HG03457 (cell line): ENCODE measurements around the gene B3GALT2.

Source experiments
- ATAC-seq: cut with Tn5 transposase; IDR thresholded peaks from one replicate; pipeline ENCODE4 v1.9.1; 2021; ENCODE audit warnings: moderate number of reproducible peaks; ENCODE audit not compliant: unreplicated experiment

The B3GALT2 gene

DNA sequence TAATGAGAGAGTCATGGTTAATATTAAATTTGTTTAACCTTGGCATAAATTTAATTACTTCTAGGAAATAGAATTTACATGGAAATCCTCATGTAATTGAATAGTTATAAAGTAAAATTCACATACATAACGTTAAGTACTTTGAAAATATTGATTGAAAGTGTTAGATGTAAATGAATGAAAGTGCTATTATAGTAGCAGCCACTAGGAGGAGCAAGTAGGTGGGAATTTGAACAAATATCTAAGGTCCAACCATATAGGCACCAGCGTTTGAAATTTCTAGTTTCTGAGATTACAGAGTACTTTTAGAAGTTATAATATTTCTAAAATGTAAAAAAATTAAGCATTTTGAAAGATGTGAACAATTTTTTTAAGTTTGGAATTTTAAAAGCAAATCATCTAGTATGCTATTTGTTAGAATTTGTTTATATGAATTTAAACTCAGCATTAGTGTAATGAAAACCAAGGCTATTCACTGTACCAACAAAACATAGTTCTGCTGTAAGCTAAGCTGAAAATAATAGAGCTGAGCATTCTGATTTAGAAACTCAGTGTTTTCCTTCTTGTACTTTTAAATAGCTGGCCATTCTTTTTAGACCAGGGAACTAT is 3.3 kb downstream of the B3GALT2 start:
- peak; percentile 44 for ATAC-seq

DNA sequence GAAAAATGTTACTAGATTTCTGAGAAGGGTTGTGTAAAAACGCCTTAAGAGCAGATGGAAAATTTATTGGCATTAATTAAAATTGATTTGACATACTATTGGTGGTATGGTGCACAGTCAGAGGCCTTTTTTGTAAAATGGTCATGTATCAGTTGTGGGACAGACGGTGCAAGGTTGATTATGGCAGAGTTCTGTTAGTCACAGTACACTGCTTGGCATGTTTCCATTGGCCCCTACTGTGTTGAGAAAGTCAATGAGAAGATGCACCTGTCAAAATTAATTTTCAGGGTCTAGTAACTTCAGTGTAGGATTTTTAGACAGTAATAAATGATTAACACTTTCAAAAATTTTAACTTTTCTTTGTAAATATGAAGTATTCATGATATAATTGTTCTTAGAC is 4.4 kb downstream of the B3GALT2 start:
- no peak for ATAC-seq

DNA sequence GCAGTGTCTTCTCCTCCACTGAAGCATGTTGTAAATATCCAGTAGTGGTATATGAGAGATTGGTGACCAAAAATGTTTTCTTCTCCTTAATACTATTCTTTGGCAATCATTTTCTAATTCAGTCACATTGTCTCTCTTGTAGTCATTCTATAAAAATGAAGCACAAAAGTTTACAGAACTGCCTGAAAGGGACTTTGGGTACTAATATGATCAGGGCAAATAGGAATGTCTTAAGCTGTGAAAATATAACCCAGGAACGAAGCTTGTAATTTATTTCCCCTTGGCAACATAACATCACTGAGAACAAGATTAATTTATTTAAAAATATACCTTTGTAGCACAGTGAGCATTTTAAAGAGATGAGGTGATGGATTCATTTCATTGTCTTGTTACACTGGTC is 4.9 kb downstream of the B3GALT2 start:
- no peak for ATAC-seq

DNA sequence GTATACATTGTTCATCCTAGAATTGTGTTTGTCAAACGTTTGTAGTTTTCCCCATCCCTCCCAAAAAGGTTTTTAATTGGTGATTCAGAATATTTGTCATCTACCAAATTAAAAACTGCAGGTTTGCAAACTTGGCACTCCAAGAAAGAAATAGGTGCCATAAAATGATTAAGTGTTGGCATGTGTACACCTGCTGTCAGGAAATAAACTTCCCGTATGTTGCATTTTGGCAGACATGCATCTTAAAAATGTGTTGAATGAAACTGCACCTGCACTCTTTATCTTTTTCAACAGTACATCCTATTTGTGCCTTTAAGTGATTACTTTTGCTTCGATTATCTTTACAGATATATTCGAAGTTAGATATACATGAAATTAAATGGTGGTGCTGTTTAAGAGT is 7.3 kb downstream of the B3GALT2 start:
- no peak for ATAC-seq

DNA sequence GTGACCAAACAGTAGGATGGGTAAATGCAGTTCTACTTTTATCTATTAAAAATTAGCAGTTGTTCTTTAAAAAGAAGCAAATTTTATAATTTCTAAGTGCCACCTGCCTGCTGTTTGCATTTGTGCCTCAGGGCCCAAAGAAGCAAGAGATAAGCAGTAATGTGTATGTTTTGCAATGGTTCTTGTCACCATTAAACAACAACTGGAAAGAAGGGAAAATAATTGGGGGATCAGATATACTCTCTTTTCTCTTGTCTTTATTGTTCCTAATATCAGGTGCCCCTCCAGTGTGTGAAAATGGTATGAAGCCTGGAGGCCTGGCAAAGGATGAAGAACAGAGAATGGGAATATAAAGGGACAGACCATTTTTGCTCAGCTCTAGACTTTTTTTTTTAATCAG is 9.6 kb downstream of the B3GALT2 start:
- ATAC-seq: no peak

DNA sequence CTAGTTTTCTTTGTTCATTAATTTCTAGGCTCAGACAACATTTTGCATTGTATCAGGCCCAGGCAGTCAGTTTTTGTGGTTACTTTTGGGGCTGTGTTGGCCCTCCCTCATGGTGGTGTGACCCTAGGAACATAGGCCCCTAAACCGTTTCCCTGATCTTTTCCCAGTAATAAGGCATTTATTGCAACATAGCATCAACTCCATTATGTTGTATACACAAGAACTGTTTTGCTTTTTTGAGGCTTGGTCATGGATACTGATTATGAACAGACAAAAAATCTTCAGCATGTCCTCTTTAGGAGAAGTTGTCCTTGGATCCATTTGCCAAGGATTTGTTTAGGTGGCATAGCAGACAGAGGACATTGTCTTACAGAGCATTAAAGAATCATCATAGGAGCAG is 10.3 kb downstream of the B3GALT2 start:
- no peak for ATAC-seq

DNA sequence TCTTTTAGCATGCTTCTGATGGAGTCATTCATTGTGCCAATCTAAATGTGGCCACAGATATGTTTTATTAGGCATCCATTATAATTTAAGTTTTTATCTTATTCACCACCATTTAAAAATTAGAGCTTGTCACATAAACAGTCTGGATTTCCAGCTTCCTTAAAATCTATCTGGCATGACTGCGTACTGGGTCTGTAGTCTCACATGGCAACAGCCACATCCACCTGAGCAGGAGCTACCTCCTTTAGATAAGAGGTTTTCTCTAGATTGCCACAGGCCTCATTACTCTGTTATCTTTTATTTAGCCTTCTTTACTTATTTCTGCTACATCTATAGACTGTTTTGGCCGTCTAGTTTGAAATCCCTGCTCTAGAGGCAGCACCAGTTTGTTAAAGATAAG is 29.1 kb downstream of the B3GALT2 start:
- no peak for ATAC-seq

DNA sequence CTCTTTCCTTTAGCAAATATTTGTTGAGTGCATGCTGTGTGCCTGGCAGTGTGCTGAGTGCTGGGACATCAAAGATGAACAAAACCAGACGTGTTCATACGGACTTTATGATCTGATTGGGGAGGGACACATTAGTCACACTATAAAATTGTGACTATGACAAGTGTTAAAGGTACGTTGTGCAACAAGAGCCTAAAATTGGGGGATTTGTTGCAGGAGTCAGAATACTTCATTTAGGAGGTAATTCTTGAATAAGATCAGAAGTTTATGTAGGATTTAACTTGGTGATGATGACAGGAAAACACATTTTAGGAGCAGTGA is 29.6 kb downstream of the B3GALT2 start:
- no peak for ATAC-seq

DNA sequence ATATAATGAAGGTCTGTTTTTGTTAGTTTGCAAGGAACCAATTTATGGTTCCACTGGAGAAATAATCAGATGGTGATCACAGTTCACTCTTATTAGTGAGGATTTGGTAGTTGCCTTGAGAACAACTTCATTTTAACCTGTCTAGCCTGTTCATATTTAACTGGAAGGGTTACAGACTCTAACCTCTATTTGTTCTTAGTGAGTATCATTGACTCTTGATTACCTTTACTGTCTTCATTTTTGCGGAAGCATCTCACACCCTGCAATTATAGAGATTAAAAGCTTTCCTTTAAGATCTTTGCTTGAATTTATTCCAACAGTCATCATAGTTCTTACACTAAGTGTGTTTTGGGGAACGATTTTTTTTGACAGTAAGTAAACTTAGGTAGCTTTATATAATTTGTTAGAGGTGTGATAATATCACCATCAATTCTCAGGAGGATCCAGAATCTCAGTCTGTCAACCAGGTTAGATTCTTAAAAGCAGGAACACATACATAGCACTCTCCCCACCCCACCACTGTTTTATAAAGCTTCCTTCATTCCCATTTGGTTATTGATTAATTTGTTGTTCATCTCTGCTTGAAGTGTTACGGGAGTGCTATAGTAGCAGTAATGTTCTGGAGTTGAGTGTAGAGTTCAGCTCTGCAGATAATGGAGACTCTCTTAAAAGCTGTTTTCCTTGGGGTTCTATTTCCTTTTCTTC is 30.1 kb downstream of the B3GALT2 start:
- no peak for ATAC-seq

DNA sequence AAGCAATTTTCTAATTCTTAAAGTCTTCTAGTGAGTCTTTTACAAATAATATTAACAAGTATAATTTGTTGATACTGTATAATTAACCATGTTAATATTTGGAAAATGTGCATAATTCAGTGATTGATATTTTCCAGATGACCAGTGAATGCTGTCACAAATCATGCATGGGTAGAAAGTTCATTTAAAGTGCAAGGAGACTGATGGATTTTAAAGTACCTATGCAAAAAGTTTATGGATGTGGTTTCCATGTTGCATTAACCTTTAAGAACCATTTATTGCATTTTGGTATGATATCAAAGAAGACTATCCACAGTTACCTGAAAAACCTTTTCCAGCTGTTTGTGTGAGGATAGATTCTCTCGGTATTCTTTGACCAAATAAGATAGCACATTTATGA is 41.4 kb downstream of the B3GALT2 start:
- ATAC-seq: no peak

DNA sequence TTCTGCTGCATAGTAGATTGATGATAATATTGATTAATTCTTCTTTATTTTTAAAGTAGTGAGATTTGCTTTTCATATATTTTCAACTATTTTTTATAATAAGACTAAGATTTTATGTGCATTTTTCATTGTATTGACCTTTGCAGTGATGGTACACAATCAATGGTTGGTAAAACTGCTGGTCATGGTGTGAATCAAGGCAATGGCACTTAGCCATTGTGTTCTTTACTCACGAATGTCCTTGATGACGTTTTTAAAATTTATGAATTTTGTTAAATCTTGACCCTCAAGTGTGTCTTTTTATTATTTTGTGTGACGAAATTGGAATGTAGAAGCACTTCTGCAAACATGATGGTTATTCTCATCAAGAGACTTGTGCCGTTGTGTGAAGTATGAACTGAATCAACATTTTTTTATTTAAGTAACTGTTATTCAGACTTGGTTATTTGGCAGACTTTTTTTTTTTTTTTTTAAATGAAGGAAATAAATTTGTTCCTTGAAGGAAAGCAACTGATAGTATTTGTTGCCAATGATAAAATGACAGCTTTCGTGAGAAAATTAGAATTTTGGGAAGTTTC is 42.0 kb downstream of the B3GALT2 start:
- no peak for ATAC-seq

DNA sequence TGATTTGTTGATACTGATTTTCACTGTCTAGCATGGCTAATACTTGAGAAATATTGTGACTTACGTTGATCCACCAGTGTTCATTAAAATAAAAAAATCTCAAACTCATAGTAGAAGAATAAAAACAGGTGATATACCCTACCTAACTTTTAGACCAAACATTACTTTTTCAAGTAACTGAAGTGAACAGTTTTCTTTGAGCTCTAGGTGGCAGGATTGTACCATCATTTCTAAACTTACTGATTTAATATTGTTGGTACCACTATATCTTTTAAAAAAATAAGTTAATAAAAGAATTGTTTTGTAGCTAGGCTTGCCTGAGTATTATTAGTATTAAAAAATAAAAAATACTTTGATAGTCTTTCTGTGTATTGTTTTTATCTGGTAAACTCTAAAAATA is 43.1 kb downstream of the B3GALT2 start:
- no peak for ATAC-seq

DNA sequence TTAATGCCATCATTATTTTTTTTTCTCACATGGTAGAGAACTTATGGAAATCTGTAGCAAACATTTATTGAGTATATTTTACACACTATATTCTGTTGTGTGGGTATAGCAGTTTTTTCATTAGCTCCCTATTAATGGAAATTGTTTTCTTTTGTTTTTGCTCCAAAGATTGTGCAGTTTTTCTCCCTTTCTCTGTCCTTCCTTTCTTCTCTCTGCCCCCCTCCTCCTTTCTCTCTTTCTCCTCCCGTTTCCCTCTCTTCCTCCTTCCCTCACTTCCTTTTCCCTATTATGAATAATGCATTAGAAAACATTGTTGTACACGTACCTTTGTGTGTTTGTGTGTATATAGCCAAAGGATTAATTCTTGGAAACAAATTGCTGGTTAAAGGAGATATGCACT is 44.0 kb downstream of the B3GALT2 start:
- ATAC-seq: no peak

DNA sequence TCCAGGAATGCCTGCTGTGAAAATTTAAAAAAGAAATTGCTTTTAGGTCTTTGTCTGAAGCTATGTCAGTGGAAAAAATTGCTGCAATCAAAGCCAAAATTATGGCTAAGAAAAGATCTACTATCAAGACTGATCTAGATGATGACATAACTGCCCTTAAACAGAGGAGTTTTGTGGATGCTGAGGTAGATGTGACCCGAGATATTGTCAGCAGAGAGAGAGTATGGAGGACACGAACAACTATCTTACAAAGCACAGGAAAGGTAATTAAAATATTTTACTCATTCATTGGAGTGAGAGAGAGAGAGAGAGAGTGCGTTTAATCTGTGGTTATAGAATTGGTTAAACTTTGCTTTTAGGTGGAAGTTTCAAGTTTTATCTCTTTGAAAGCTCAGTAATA is 44.6 kb downstream of the B3GALT2 start:
- ATAC-seq: no peak

DNA sequence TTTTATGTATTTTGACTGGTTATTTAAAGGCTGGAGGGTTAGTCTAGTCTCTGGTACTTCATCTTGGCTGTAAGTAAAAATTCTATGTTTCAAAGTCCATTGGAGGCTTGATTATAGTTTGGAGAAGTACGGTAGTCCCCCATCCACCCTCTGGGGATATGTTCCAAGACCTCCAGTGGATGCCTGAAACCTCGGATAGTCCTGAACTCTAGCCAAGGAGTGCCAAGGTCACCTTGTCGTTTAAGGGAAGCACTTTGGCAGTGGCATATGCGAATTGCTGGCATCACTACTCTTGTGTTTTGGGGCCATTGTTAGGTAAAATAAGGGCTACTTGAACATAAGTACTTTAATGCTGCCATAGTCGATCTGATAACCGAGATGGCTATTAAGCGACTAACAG is 46.2 kb downstream of the B3GALT2 start:
- no peak for ATAC-seq

DNA sequence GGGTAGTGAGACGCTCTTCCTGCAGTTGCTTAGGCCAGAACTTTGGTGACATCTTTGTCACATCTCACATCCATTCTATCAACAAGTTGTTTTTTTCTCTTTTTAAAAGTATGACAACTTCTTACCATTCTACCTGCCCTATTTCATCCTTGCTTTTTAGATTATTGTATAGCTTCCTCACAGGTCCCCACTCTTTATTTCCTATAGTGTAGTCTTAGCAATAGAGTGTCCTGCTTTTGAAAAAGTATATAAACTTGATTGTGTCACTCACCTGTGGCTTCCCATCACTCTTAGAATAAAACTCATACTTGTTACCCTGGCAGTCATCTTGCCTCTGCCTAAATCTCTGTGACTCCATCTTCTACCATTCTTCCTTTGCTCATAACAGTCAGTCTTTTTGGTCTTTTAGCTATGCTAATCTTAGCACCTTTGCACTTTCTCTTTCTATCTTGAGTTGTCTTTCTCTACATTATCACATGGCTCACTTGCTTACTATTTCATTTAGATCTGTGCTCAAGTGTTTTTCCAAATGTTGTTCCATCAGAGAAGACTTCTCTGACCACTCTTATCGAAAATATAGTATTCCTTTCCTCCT is 55.0 kb downstream of the B3GALT2 start:
- no peak for ATAC-seq
